GM21381 (cell line): ENCODE measurements around the gene FNBP1L.
"Not testable (repeated sequence)": the region's sequence is repeated elsewhere in the genome, so short reads cannot be mapped to it uniquely, and the experiment has no call there.

ENCODE experiments used
- ATAC-seq: cut with Tn5 transposase; IDR thresholded peaks from one replicate; pipeline ENCODE4 v1.9.1; 2021; ENCODE audit warnings: mild to moderate bottlenecking, moderate library complexity; ENCODE audit not compliant: unreplicated experiment

Gene FNBP1L

GRCh38 chr1:93526431-93526830, 78.5 kb downstream of the FNBP1L start:
- no peak for ATAC-seq

- no peak for ATAC-seq
Observed at GRCh38 chr1:93528412-93528811, 80.5 kb downstream of the FNBP1L start.

- no peak for ATAC-seq
Observed at GRCh38 chr1:93531193-93531592, 83.3 kb downstream of the FNBP1L start.

GRCh38 chr1:93532780-93533378, 85.0 kb downstream of the FNBP1L start:
- no peak for ATAC-seq

GRCh38 chr1:93533677-93534076, 85.8 kb downstream of the FNBP1L start:
- no peak for ATAC-seq

- no peak for ATAC-seq
Observed at GRCh38 chr1:93537396-93537795, 89.5 kb downstream of the FNBP1L start.

GRCh38 chr1:93537924-93538323, 90.0 kb downstream of the FNBP1L start:
- ATAC-seq = no peak

- ATAC-seq = no peak
Observed at GRCh38 chr1:93541045-93541444, 93.1 kb downstream of the FNBP1L start.

GRCh38 chr1:93542398-93542797, 94.5 kb downstream of the FNBP1L start:
- no peak for ATAC-seq

- ATAC-seq = no peak
Observed at GRCh38 chr1:93546162-93546863, 98.4 kb downstream of the FNBP1L start.

GRCh38 chr1:93549131-93549530, 101.2 kb downstream of the FNBP1L start:
- ATAC-seq = no peak

- ATAC-seq = no peak
Observed at GRCh38 chr1:93549811-93550210, 101.9 kb downstream of the FNBP1L start.

- no peak for ATAC-seq
Observed at GRCh38 chr1:93552741-93553455, 105.0 kb downstream of the FNBP1L start.

- ATAC-seq = not testable (repeated sequence)
Observed at GRCh38 chr1:93553886-93554490, 106.1 kb downstream of the FNBP1L start.

GRCh38 chr1:93554883-93555872, 107.3 kb downstream of the FNBP1L start:
- no peak for ATAC-seq

- ATAC-seq = no peak
Observed at GRCh38 chr1:93556291-93556690, 108.4 kb downstream of the FNBP1L start.

- ATAC-seq = no peak
Observed at GRCh38 chr1:93559045-93559444, 111.1 kb downstream of the FNBP1L start.

GRCh38 chr1:93559695-93560094, 111.8 kb downstream of the FNBP1L start:
- no peak for ATAC-seq

GRCh38 chr1:93565496-93566206, 117.7 kb downstream of the FNBP1L start:
- no peak for ATAC-seq

- no peak for ATAC-seq
Observed at GRCh38 chr1:93566227-93566626, 118.3 kb downstream of the FNBP1L start.
